Superior temporal gyrus (tissue), 1 donor: ENCODE results near the gene MLLT1.

ENCODE experiments used
- DNase-seq: peaks from one replicate; pipeline ENCODE4 v3.0.0-alpha.2; 2016; ENCODE audit errors: extremely low spot score

Gene MLLT1

GRCh38 chr19:6221220-6221877 is 58.4 kb downstream of the MLLT1 start:
- DNase-seq: no peak

DNA sequence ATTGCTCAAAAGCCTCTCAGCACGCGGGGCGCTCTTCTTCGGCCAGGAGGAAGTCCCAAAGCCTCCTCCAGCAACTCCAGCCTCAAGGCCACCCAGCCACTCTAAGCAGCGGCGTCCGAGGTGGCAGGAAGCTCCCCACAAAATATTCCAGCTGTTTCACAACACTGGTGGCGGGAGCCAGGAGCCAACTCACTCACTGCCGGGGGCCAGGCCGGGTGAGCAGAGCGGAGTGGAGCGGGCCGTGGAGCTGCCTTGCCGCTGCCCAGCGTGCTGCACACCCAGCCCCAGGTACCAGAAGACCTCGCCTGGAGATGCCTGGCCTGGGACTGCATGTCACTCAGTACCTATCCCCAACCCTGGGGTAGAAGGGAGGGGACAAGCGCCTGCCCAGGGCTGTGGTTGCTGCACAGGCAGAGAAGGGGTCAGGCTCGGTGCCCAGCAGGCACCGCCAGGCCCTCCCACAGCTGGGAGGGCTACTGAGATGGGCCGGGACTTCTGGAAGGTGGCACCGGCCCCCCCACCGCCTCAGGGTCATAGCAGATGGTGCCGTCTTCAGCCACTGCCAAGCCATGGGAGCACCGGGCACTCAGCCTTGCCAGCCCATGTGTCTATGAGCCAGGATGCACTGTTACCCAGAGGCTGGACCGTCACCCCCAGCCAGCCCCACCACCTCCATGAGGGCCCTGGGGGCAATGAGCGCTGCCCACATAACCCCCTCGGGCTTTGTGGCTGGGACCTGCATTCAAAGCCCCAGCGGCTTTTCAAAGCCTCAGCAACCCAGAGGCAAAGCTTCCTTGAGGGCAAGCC is 59.2 kb downstream of the MLLT1 start:
- DNase-seq: no peak

DNA sequence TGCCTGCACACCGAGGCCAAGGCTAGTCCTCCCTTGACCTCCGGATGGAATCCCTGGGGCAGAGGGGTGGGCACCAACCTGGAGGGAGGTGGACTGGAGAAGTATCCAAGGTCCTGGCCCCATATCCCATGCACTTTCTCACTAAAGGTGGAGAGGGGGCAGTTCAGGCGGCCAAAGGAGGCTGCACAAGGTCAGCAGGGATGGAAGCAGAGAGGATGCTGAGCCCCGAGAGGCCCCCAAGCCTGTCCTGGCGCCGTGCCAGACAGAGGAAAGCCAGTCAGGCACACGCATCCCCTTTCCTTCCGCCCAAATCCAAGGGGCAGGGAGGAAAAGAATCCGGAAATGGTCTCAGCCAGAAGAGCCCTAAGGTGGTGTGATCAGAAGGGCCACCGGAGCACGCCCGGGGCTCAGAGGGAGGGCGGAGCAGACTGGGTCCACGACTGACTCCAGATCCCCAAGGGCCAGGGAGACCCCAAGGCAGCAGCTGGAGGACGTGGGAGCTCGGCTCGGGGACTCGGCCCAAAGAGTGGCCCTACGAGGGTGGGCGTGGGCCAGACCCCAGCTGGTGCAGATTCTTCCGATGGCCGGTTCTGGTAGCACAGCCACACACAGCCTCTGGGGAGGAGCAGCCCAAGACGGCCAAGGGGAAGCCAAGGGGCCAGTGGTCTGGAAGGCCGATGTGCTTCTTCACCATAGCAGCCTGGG is 60.0 kb downstream of the MLLT1 start:
- no peak for DNase-seq

DNA sequence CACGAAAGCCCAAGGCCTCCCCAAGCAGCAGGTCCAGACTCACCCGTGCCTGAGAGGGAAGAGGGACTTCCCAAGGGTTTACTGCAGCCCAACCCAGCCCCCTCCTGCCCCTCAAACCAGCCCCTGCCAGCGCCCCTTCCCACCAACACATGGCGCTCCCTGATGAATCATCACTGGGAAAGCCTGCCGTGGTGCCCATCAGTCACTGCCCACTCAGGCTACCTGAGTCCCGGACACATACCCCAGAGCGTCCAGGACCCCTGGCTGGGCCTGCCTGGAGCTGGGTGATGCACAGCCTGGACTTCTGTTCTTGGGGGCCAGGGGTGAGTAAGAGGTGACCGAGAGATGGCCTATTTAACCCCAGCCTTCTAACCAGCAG is 60.6 kb downstream of the MLLT1 start:
- DNase-seq: no peak

- DNase-seq: peak; percentile 92
These were observed 61.2 kb downstream of the MLLT1 start for GRCh38 chr19:6218491-6219146.

DNA sequence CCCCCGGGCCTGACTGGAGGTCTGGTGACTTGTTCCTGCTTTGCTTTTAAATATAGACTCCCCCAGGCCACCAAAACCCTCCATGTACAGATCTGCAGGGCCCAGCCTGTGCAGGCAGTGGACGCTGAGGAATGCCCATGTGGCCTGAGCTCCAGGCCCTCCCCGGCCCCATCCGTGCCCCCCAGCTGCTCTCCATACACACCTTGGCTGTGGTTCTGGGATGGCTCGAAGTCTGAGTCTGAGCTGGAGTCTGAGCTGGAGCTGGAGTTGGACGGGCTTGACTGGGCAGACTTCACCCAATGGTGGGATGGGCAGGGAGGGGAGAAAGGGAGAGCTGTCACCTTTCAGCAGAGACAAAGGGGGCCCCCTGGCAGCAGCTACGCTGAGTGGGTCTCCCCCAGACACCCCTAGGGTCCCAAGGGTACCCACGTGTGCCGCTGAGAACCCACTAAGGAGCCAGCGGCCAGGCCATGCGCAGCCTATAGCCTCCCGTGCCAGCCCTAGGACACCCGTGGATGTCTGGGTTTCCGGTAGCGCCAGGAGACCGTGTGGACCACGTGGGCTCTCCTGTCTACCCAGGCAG is 61.9 kb downstream of the MLLT1 start:
- DNase-seq: no peak

DNA sequence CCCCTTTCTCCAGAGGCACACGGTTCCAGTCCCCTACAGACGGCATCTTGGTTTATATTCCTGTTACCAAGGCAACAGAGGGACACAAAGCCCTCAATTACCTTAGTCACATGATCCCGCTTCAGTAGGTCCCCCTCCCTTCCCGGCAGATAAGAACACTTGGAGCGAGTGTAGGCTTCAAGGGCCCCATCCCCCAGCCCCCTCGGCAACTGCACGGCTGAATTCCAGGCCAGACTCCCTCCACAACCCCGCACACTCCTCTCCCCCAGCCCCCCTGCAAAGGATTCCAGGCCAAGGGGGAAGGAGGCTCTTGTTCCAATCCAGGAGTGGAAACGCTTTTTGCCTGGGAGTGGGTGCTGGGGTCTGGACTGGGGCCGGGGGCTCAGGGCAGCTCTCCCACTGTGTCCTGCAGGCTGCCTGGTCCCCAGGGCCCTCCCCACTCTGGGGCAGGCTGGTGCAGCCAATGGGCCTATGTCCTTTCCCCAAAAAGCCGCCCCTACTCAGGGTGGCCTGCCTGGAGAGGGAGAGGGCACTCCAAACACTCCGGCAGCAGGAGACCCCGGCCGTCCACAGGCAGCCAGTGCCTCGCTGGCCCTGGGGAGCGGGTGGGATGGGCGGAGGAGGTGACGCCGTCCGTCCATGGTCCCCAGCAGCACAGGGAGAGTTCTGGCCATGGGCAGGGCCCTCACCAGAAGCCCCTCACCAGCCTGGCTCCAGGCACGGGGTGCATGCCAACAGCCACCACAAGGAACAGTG is 62.6 kb downstream of the MLLT1 start:
- no peak for DNase-seq

- no peak for DNase-seq
These were observed 63.4 kb downstream of the MLLT1 start for GRCh38 chr19:6216236-6216995.

- DNase-seq: no peak
These were observed 64.0 kb downstream of the MLLT1 start for GRCh38 chr19:6215701-6216235.

- DNase-seq: no peak
These were observed 64.8 kb downstream of the MLLT1 start for GRCh38 chr19:6214881-6215541.

DNA sequence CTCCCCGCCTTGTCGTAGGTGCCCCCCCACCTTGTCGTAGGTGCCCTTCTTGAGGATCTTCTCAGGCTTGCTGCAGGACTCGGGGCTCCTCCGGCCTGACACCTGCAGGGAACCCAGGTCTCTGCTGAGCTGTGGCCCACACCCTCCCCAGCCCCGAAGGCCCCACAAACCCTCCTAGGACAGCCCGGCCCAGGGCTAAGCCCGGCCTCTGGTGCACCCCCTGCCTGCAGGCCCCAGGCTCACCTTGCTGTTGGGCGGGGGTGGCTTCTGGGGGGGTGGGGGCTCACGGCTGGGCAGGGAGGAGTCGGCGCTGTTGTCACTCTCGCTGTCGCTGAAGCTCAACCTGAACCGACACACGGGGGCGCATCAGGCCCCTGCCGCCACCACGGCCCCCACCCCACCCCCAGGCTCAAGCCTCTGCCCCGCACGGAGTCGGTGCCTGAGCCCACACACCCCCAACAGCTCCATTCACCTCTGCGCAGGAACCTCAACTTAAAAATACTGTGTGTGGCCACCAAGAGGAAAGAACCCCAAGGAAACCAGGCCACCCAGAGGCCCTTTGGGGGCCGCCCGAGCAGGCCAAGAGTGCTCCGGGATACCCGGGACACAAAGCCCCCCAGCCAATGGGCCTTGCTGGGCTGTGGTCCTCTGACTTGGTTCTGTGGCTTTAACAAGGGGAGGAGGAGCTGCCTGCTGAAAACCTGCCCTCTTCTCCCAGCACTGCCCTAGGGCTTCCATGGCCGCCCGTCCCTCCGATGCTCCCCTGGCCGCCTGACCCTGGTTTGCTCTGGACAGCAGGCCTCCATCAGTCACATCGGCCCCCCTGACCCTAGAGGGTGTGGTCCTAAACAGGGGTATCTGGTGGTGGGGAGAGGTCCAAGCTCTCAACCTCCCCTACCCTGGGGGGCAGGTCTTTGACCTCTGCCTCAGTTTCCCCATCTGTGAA is 65.8 kb downstream of the MLLT1 start:
- DNase-seq: no peak

DNA sequence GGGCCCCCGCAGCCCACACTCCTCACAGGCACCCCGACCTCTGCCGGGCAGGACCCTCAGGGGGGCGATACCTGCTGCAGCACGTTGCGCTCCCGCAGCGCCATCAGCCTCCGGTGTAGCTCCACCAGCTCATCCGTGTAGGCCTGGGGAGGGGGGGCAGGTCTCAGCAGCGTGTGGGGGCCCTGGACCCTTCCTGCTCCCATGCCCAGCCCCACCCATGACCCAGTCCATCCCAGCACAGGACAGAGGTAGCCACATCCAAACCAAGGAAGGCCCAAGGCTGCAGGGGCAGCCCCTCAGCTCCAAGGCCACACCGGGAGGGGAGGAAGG is 66.5 kb downstream of the MLLT1 start:
- DNase-seq: no peak

DNA sequence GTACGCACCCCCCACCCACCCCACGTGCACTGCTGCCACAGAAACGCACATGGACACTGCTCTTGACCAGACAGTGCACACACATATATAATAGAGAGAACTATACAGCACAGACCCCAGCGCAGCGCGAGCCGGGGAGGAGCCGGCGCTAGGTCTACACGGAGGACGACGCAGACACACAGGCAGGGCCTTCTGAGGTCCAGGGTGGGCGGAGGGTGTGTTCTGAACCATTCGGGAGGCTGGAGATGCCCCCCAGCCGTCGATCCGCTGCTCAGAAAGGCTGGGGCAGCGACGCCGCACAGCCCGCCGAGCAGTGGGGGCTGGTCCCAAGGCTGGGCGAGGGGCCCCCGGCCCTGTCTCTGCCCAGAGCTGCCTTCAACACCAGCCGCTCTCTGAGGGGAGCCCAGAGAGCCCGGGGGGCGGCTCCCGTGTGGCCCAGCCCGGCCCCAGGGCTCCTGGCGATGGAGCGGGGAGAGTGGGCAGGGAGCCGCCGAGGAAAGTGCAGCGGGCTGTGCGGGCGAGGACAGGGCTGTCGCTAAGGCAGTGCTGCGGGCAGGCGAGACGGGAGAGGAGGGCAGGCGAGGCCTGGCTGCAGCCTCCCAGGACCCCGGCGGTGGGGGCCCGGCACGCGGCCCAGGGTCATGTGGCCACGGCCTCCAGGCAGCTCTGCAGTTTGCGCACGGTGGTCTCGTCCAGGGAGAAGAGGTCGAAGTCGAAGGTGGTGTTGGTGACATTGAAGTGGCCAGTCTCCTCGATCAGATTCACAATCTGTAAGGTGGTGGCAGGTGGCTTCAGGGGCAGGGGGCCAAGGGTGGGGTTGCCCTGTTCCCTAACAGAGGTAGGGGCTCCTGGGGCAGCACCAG is 67.1 kb downstream of the MLLT1 start:
- no peak for DNase-seq

- DNase-seq: no peak
These were observed 68.0 kb downstream of the MLLT1 start for GRCh38 chr19:6211632-6212402.

- DNase-seq: no peak
These were observed 68.8 kb downstream of the MLLT1 start for GRCh38 chr19:6210721-6211600.

GRCh38 chr19:6210091-6210490 is 69.7 kb downstream of the MLLT1 start:
- DNase-seq: no peak
